ENCODE data around the gene SECTM1. TPM values are rescaled to one million over a fixed set of nuclear protein-coding genes. Genes with fewer than 3 reads are reported as not detected.

SECTM1 gene
- total and polyA plus RNA-seq, 2 experiments from 2014 or later, result 0.21 to 1.3 TPM

DNA sequence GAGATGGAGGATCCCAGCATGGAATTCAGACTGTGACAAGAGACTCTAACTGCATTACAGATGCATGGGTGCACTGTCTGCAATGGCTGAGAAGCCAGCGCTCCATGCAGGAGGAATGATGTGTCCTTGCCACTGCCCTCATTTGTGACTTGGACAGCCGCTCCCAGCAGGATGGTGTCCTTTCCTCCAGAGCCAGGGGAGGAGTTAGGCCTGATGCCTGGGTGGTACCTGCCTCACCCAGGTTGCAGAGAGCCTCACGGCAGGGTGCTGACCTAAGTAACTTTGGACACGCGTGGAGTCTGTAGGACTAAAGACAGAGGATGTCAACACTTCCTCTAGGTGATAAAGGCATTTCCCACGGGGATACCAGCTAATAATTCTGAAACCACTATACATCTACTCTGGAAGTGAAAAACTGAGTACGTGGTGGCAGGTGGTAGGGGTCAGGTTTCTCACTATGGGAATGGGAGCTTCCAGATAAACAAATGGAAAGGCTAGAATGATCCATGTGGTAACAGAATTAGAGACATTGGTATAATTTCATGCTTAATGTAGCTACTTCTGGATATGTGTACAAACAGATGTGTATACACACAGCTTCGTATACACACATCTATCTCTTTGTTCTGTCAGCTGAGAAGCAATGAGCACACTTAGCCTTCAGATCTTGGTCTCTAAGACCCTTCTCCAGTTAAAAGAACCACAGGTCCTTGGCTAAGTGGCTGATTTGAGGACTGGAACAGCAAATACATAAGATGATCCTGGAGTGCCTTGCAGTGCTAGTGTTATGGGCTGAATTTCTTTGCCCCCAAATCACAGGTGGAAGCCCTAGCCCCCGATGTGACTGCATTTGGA lies 46.3 kb downstream of the SECTM1 start (continued):
- TF ChIP-seq, protein P1, sequence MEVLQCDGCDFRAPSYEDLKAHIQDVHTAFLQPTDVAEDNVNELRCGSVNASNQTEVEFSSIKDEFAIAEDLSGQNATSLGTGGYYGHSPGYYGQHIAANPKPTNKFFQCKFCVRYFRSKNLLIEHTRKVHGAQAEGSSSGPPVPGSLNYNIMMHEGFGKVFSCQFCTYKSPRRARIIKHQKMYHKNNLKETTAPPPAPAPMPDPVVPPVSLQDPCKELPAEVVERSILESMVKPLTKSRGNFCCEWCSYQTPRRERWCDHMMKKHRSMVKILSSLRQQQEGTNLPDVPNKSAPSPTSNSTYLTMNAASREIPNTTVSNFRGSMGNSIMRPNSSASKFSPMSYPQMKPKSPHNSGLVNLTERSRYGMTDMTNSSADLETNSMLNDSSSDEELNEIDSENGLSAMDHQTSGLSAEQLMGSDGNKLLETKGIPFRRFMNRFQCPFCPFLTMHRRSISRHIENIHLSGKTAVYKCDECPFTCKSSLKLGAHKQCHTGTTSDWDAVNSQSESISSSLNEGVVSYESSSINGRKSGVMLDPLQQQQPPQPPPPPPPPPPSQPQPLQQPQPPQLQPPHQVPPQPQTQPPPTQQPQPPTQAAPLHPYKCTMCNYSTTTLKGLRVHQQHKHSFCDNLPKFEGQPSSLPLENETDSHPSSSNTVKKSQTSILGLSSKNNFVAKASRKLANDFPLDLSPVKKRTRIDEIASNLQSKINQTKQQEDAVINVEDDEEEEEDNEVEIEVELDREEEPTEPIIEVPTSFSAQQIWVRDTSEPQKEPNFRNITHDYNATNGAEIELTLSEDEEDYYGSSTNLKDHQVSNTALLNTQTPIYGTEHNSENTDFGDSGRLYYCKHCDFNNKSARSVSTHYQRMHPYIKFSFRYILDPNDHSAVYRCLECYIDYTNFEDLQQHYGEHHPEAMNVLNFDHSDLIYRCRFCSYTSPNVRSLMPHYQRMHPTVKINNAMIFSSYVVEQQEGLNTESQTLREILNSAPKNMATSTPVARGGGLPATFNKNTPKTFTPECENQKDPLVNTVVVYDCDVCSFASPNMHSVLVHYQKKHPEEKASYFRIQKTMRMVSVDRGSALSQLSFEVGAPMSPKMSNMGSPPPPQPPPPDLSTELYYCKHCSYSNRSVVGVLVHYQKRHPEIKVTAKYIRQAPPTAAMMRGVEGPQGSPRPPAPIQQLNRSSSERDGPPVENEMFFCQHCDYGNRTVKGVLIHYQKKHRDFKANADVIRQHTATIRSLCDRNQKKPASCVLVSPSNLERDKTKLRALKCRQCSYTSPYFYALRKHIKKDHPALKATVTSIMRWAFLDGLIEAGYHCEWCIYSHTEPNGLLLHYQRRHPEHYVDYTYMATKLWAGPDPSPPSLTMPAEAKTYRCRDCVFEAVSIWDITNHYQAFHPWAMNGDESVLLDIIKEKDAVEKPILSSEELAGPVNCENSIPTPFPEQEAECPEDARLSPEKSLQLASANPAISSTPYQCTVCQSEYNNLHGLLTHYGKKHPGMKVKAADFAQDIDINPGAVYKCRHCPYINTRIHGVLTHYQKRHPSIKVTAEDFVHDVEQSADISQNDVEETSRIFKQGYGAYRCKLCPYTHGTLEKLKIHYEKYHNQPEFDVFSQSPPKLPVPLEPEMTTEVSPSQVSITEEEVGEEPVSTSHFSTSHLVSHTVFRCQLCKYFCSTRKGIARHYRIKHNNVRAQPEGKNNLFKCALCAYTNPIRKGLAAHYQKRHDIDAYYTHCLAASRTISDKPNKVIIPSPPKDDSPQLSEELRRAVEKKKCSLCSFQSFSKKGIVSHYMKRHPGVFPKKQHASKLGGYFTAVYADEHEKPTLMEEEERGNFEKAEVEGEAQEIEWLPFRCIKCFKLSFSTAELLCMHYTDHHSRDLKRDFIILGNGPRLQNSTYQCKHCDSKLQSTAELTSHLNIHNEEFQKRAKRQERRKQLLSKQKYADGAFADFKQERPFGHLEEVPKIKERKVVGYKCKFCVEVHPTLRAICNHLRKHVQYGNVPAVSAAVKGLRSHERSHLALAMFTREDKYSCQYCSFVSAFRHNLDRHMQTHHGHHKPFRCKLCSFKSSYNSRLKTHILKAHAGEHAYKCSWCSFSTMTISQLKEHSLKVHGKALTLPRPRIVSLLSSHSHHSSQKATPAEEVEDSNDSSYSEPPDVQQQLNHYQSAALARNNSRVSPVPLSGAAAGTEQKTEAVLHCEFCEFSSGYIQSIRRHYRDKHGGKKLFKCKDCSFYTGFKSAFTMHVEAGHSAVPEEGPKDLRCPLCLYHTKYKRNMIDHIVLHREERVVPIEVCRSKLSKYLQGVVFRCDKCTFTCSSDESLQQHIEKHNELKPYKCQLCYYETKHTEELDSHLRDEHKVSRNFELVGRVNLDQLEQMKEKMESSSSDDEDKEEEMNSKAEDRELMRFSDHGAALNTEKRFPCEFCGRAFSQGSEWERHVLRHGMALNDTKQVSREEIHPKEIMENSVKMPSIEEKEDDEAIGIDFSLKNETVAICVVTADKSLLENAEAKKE (CRISPR knock-in tag; IDR thresholded peaks at IDR 0.05), result no peak
- TF ChIP-seq JUNB (IDR thresholded peaks at IDR 0.05; ENCODE audit: unreplicated experiment) (no peak), ZNF331 (CRISPR knock-in tag; IDR thresholded peaks at IDR 0.05; ENCODE audit: low read depth) (no peak), CREB1 (CRISPR knock-in tag; IDR thresholded peaks at IDR 0.05; ENCODE audit: low read depth) (no peak)
- TF ChIP-seq, protein P2, sequence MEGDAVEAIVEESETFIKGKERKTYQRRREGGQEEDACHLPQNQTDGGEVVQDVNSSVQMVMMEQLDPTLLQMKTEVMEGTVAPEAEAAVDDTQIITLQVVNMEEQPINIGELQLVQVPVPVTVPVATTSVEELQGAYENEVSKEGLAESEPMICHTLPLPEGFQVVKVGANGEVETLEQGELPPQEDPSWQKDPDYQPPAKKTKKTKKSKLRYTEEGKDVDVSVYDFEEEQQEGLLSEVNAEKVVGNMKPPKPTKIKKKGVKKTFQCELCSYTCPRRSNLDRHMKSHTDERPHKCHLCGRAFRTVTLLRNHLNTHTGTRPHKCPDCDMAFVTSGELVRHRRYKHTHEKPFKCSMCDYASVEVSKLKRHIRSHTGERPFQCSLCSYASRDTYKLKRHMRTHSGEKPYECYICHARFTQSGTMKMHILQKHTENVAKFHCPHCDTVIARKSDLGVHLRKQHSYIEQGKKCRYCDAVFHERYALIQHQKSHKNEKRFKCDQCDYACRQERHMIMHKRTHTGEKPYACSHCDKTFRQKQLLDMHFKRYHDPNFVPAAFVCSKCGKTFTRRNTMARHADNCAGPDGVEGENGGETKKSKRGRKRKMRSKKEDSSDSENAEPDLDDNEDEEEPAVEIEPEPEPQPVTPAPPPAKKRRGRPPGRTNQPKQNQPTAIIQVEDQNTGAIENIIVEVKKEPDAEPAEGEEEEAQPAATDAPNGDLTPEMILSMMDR (conservative IDR thresholded peaks at IDR 0.05; ENCODE audit: low read depth in 2 of 2), result no peak

DNA sequence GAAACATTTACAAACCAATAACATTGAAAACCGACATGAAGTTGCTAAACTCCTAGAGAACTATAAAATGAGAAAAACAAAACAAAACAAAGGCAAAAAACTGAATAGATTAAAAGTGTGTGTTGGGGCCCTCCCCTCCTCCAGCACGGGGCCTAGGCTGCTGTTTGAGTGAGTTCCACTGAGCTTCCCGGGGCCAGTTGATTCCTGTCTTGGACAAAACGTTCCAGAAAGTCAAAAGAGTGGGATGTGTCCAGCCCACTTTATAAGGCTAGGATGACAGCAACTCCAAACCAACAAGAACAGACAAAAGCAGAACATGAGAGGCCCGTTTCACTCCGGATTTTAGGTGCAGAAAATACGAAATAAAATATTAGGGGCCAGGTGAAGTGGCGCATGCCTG lies 48.4 kb downstream of the SECTM1 start:
- Histone ChIP-seq H2AFZ (0 out of 2 replicates have a peak overlapping the region, but pooled peaks have one; percentile 69), H3K36me3 (ENCODE audit: insufficient read depth) (no peaks in the 10 kb centered on the region), H3K9me2 (ENCODE audit: insufficient read depth) (no peaks in the 10 kb centered on the region), H4K20me1 (replicated peaks; ENCODE audit: insufficient read depth) (no peaks in the 10 kb centered on the region), H3K4me2 (no peak overlapping the region), H3K79me2 (replicated peaks; ENCODE audit: insufficient read depth) (no peaks in the 10 kb centered on the region), H3K27ac (ENCODE audit: low read depth) (no peak overlapping the region), H3K27me3 (ENCODE audit: insufficient read depth) (no peaks in the 10 kb centered on the region), H3K4me3 (no peak overlapping the region), H3F3A (replicated peaks; ENCODE audit: low read depth) (0 out of 2 replicates have a peak, but pooled peaks cover 3% of the 10 kb centered on the region), H3K4me1 (ENCODE audit: insufficient read depth) (no peaks in the 10 kb centered on the region)
- Mint-ChIP-seq H3K9me3 (no peaks in the 10 kb centered on the region; the same call in 2 of the 3 replicates), H3K4me1 (peaks cover 5% of the 10 kb centered on the region; the same call in 1 of the 3 replicates), H3K27ac (no peak overlapping the region), H3K27me3 (ENCODE audit: insufficient read depth, low read depth, poor library complexity) (peaks cover 7% of the 10 kb centered on the region), H3K36me3 (ENCODE audit: low read depth) (no peaks in the 10 kb centered on the region; the same call in 2 of the 3 replicates), H3K4me3 (no peak overlapping the region)
- ATAC-seq, result no peak
- DNase-seq (ENCODE audit: low spot score), result no peak
- TF ChIP-seq, protein P3, sequence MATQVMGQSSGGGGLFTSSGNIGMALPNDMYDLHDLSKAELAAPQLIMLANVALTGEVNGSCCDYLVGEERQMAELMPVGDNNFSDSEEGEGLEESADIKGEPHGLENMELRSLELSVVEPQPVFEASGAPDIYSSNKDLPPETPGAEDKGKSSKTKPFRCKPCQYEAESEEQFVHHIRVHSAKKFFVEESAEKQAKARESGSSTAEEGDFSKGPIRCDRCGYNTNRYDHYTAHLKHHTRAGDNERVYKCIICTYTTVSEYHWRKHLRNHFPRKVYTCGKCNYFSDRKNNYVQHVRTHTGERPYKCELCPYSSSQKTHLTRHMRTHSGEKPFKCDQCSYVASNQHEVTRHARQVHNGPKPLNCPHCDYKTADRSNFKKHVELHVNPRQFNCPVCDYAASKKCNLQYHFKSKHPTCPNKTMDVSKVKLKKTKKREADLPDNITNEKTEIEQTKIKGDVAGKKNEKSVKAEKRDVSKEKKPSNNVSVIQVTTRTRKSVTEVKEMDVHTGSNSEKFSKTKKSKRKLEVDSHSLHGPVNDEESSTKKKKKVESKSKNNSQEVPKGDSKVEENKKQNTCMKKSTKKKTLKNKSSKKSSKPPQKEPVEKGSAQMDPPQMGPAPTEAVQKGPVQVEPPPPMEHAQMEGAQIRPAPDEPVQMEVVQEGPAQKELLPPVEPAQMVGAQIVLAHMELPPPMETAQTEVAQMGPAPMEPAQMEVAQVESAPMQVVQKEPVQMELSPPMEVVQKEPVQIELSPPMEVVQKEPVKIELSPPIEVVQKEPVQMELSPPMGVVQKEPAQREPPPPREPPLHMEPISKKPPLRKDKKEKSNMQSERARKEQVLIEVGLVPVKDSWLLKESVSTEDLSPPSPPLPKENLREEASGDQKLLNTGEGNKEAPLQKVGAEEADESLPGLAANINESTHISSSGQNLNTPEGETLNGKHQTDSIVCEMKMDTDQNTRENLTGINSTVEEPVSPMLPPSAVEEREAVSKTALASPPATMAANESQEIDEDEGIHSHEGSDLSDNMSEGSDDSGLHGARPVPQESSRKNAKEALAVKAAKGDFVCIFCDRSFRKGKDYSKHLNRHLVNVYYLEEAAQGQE (IDR thresholded peaks at IDR 0.05; ENCODE audit: unreplicated experiment), result no peak
- TF ChIP-seq, protein P4, sequence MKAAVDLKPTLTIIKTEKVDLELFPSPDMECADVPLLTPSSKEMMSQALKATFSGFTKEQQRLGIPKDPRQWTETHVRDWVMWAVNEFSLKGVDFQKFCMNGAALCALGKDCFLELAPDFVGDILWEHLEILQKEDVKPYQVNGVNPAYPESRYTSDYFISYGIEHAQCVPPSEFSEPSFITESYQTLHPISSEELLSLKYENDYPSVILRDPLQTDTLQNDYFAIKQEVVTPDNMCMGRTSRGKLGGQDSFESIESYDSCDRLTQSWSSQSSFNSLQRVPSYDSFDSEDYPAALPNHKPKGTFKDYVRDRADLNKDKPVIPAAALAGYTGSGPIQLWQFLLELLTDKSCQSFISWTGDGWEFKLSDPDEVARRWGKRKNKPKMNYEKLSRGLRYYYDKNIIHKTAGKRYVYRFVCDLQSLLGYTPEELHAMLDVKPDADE (IDR thresholded peaks at IDR 0.05), result no peak
- TF ChIP-seq EZH2 (IDR thresholded peaks at IDR 0.05; ENCODE audit: low read depth, unreplicated experiment) (no peak), ZNF331 (CRISPR knock-in tag; IDR thresholded peaks at IDR 0.05; ENCODE audit: low read depth) (no peak), JUNB (IDR thresholded peaks at IDR 0.05; ENCODE audit: unreplicated experiment) (no peak), POLR2AphosphoS5 (IDR thresholded peaks at IDR 0.05; ENCODE audit: low read depth) (no peak)
